ENCODE results near the gene AGAP3. TPM values are rescaled to one million over a fixed set of nuclear protein-coding genes. Genes with fewer than 3 reads are reported as not detected.

The AGAP3 gene
- total RNA-seq, 1 experiment from 2014 or later, result 103 TPM

DNA sequence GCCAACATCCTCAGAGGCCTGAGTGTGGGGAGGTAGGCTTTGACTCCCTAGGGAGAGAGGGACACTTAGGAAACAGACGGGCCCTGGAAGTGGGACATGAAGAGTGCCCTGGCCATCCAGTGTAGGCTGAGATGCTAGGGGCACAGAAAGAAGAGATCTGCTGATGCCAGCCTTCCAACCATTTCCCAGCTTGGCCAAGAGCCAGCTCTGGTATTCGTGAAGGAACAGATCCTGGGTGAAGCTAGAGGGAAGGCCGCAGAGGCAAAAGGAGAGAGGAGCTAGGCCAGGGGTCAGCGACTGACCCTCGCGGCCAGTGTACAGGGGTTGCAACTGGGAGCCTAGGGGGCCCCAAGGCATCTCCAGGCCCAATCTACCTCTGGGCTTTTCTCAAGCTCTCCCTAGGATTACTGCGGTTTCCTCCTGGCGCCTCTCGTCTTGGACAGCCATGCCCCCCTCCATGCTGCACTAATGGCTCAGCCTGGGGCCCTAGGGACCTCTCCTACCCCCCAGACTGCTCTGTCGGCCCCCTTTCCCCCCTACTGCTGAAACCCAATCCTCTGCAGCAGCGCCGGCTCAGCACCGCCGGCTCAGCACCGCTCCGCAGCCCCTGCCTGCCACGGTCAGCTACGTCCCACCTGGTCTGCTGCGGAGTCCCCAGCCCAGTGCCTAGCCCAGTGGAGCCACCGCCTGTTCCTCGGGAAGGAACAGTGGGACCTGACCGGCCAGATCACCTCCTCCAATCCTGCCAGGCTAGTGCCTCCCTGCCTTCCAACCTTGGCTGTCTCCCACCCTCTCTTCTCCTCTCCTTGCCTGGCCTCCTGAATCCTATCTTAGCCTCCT is 38.1 kb upstream of the AGAP3 start, which contains the start of gene ASIC3:
TSS of gene ASIC3 (plus strand) at position 556 of the 840 bp plus-strand sequence. CDS start 355 bp downstream, outside the sequence.
- ATAC-seq (no peak), DNase-seq (ENCODE audit: low read depth, low spot score) (no peak)
- intact Hi-C loops (cut with micrococcal nuclease; ENCODE audit: unreplicated experiment), result no loop called here
- no peaks in the 10 kb centered on the region for H3K36me3 ChIP-seq (ENCODE audit: control insufficient read depth, insufficient read depth, low read length)
- no peak within 1 kb of the TSS for H3K27ac ChIP-seq (ENCODE audit: low read length)
- ChIA-PET POLR2A (no interaction called here), CTCF (no interaction called here)
- BruUV-seq (replicated peaks), result no TSS peak
- H3K4me1 ChIP-seq (ENCODE audit: control insufficient read depth, insufficient read depth, low read length), result no peaks in the 10 kb centered on the region
- H3K4me3 ChIP-seq (ENCODE audit: low read depth in 2 of 2, low read length in 2 of 2), result no peak within 1 kb of the TSS
- no peaks in the 10 kb centered on the region for H3K27me3 ChIP-seq (ENCODE audit: control insufficient read depth, insufficient read depth, low read length)
- in situ Hi-C loops (cut with HindIII; ENCODE audit: low pct_unique_long_range_greater_than_20kb, low sequenced_read_pairs), result no loop called here
- no peaks in the 10 kb centered on the region for H3K9me3 ChIP-seq (ENCODE audit: control insufficient read depth, insufficient read depth, low read depth, low read length)
- TF ChIP-seq, protein P1, sequence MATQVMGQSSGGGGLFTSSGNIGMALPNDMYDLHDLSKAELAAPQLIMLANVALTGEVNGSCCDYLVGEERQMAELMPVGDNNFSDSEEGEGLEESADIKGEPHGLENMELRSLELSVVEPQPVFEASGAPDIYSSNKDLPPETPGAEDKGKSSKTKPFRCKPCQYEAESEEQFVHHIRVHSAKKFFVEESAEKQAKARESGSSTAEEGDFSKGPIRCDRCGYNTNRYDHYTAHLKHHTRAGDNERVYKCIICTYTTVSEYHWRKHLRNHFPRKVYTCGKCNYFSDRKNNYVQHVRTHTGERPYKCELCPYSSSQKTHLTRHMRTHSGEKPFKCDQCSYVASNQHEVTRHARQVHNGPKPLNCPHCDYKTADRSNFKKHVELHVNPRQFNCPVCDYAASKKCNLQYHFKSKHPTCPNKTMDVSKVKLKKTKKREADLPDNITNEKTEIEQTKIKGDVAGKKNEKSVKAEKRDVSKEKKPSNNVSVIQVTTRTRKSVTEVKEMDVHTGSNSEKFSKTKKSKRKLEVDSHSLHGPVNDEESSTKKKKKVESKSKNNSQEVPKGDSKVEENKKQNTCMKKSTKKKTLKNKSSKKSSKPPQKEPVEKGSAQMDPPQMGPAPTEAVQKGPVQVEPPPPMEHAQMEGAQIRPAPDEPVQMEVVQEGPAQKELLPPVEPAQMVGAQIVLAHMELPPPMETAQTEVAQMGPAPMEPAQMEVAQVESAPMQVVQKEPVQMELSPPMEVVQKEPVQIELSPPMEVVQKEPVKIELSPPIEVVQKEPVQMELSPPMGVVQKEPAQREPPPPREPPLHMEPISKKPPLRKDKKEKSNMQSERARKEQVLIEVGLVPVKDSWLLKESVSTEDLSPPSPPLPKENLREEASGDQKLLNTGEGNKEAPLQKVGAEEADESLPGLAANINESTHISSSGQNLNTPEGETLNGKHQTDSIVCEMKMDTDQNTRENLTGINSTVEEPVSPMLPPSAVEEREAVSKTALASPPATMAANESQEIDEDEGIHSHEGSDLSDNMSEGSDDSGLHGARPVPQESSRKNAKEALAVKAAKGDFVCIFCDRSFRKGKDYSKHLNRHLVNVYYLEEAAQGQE (IDR thresholded peaks at IDR 0.05; ENCODE audit: insufficient read depth in 1 of 2, low read depth in 2 of 2, low read length in 1 of 2), result no peak
- TF ChIP-seq TCF7L2 (IDR thresholded peaks at IDR 0.05; ENCODE audit: low read depth, low read length) (no peak), POLR2AphosphoS5 (IDR thresholded peaks at IDR 0.05; ENCODE audit: low read depth, low read length) (no peak), SIN3A (IDR thresholded peaks at IDR 0.05; ENCODE audit: borderline replicate concordance, insufficient read depth, low read depth, low read length) (no peak)
- TF ChIP-seq, protein P2, sequence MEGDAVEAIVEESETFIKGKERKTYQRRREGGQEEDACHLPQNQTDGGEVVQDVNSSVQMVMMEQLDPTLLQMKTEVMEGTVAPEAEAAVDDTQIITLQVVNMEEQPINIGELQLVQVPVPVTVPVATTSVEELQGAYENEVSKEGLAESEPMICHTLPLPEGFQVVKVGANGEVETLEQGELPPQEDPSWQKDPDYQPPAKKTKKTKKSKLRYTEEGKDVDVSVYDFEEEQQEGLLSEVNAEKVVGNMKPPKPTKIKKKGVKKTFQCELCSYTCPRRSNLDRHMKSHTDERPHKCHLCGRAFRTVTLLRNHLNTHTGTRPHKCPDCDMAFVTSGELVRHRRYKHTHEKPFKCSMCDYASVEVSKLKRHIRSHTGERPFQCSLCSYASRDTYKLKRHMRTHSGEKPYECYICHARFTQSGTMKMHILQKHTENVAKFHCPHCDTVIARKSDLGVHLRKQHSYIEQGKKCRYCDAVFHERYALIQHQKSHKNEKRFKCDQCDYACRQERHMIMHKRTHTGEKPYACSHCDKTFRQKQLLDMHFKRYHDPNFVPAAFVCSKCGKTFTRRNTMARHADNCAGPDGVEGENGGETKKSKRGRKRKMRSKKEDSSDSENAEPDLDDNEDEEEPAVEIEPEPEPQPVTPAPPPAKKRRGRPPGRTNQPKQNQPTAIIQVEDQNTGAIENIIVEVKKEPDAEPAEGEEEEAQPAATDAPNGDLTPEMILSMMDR (IDR thresholded peaks at IDR 0.05), result no peak

DNA sequence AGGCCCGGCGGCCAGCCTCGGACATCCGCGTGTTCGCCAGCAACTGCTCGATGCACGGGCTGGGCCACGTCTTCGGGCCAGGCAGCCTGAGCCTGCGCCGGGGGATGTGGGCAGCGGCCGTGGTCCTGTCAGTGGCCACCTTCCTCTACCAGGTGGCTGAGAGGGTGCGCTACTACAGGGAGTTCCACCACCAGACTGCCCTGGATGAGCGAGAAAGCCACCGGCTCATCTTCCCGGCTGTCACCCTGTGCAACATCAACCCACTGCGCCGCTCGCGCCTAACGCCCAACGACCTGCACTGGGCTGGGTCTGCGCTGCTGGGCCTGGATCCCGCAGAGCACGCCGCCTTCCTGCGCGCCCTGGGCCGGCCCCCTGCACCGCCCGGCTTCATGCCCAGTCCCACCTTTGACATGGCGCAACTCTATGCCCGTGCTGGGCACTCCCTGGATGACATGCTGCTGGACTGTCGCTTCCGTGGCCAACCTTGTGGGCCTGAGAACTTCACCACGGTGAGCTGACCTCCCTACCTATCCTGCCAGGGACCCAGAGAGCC is 37.3 kb upstream of the AGAP3 start:
- H3K9me3 ChIP-seq (ENCODE audit: control insufficient read depth, insufficient read depth, low read depth, low read length), result no peaks in the 10 kb centered on the region
- no TSS peak for BruUV-seq (replicated peaks)
- ATAC-seq (no peak), DNase-seq (ENCODE audit: low read depth, low spot score) (no peak)
- CTCF ChIA-PET, result no interaction called here
- no peaks in the 10 kb centered on the region for H3K27me3 ChIP-seq (ENCODE audit: control insufficient read depth, insufficient read depth, low read length)
- H3K36me3 ChIP-seq (ENCODE audit: control insufficient read depth, insufficient read depth, low read length), result no peaks in the 10 kb centered on the region
- intact Hi-C loops (cut with micrococcal nuclease; ENCODE audit: unreplicated experiment) (no loop called here), in situ Hi-C loops (cut with HindIII; ENCODE audit: low pct_unique_long_range_greater_than_20kb, low sequenced_read_pairs) (no loop called here)
- POLR2A ChIA-PET, result no interaction called here
- TF ChIP-seq, protein P2 (IDR thresholded peaks at IDR 0.05), result no peak
- TF ChIP-seq TCF7L2 (IDR thresholded peaks at IDR 0.05; ENCODE audit: low read depth, low read length), result no peak
- TF ChIP-seq POLR2AphosphoS5 (IDR thresholded peaks at IDR 0.05; ENCODE audit: low read depth, low read length), result no peak
- no peak for TF ChIP-seq SIN3A (IDR thresholded peaks at IDR 0.05; ENCODE audit: borderline replicate concordance, insufficient read depth, low read depth, low read length)
- TF ChIP-seq, protein P1 (IDR thresholded peaks at IDR 0.05; ENCODE audit: insufficient read depth in 1 of 2, low read depth in 2 of 2, low read length in 1 of 2), result no peak
- H3K4me1 ChIP-seq (ENCODE audit: control insufficient read depth, insufficient read depth, low read length), result no peaks in the 10 kb centered on the region
- H3K27ac ChIP-seq (ENCODE audit: low read length), result no peak overlapping the region
- H3K4me3 ChIP-seq (ENCODE audit: low read depth in 2 of 2, low read length in 2 of 2), result no peak overlapping the region

Measured in Panc1 (cell line).